BLaER1 (cell line): ENCODE results near the gene SYNGAP1.
"Not testable (repeated sequence)": the region's sequence is repeated elsewhere in the genome, so short reads cannot be mapped to it uniquely, and the experiment has no call there.

Source experiments
- H3K27ac ChIP-seq: shearing (Covaris generic); formaldehyde crosslinking; 2 replicates; pipeline ENCODE4 v1.8.1; 2022
- H3K27me3 ChIP-seq: shearing (Covaris generic); formaldehyde crosslinking; 2 replicates; pipeline ENCODE4 v1.8.1; 2022
- H3K36me3 ChIP-seq: shearing (Covaris generic); formaldehyde crosslinking; 2 replicates; pipeline ENCODE4 v1.8.1; 2022
- H3K4me1 ChIP-seq: shearing (Covaris generic); formaldehyde crosslinking; 2 replicates; pipeline ENCODE4 v1.8.1; 2022
- H3K4me2 ChIP-seq: shearing (Covaris generic); formaldehyde crosslinking; 2 replicates; pipeline ENCODE4 v1.8.1; 2022
- H3K4me3 ChIP-seq: shearing (Covaris generic); formaldehyde crosslinking; 2 replicates; pipeline ENCODE4 v1.8.1; 2022
- H3K9ac ChIP-seq: shearing (Covaris generic); formaldehyde crosslinking; 2 replicates; pipeline ENCODE4 v1.8.1; 2022
- H3K9me3 ChIP-seq: shearing (Covaris generic); formaldehyde crosslinking; 2 replicates; pipeline ENCODE4 v1.8.1; 2022
- H4K20me1 ChIP-seq: shearing (Covaris generic); formaldehyde crosslinking; 2 replicates; pipeline ENCODE4 v1.8.1; 2022
- Cebpa-rat ChIP-seq: shearing (Covaris generic); IDR thresholded peaks from 2 replicates; pipeline ENCODE4 v1.8.1; 2022

SYNGAP1 gene

GRCh38 chr6:33383427-33384185, 36.3 kb upstream of the SYNGAP1 start:
- Histone ChIP-seq H3K36me3 (no peaks in the 10 kb centered on the region), H3K9me3 (no peaks in the 10 kb centered on the region), H4K20me1 (no peaks in the 10 kb centered on the region), H3K27me3 (no peaks in the 10 kb centered on the region), H3K4me1 (no peaks in the 10 kb centered on the region), H3K4me2 (no peak overlapping the region), H3K9ac (no peak overlapping the region), H3K27ac (no peak overlapping the region), H3K4me3 (no peak overlapping the region)
- no peak for TF ChIP-seq Cebpa-rat

GRCh38 chr6:33384581-33385020, 35.3 kb upstream of the SYNGAP1 start:
- H3K27me3 ChIP-seq = no peaks in the 10 kb centered on the region

GRCh38 chr6:33390173-33390572, 29.7 kb upstream of the SYNGAP1 start:
- Histone ChIP-seq H3K9ac (no peak overlapping the region), H3K4me1 (peaks cover 33% of the 10 kb centered on the region), H4K20me1 (peaks cover 20% of the 10 kb centered on the region), H3K4me3 (no peak overlapping the region), H3K27ac (no peak overlapping the region), H3K27me3 (no peaks in the 10 kb centered on the region), H3K36me3 (peaks cover 13% of the 10 kb centered on the region; the same call in 1 of the 2 replicates), H3K9me3 (no peaks in the 10 kb centered on the region), H3K4me2 (no peak overlapping the region)
- no peak for TF ChIP-seq Cebpa-rat

More at GRCh38 chr6:33384581-33385020, 35.3 kb upstream of the SYNGAP1 start:
- Histone ChIP-seq H3K9me3 (no peaks in the 10 kb centered on the region), H3K9ac (no peak overlapping the region), H4K20me1 (no peaks in the 10 kb centered on the region), H3K4me3 (no peak overlapping the region), H3K36me3 (no peaks in the 10 kb centered on the region), H3K4me1 (no peaks in the 10 kb centered on the region), H3K4me2 (no peak overlapping the region), H3K27ac (no peak overlapping the region)
- no peak for TF ChIP-seq Cebpa-rat

GRCh38 chr6:33390767-33391277, 29.0 kb upstream of the SYNGAP1 start:
- Histone ChIP-seq H3K4me2 (peak overlapping the region; percentile 62), H3K36me3 (peaks cover 19% of the 10 kb centered on the region; the same call in 1 of the 2 replicates), H3K9ac (peak overlapping the region; percentile 36; the same call in 1 of the 2 replicates), H4K20me1 (peaks cover 27% of the 10 kb centered on the region), H3K4me3 (peak overlapping the region; percentile 88), H3K4me1 (peaks cover 39% of the 10 kb centered on the region), H3K27me3 (no peaks in the 10 kb centered on the region), H3K9me3 (no peaks in the 10 kb centered on the region), H3K27ac (peak overlapping the region; percentile 77)
- peak; percentile 23; the same call in 1 of the 2 replicates for TF ChIP-seq Cebpa-rat

- Histone ChIP-seq H3K4me1 (peaks cover 45% of the 10 kb centered on the region), H3K4me3 (peak within 1 kb of the TSS; percentile 88), H3K9me3 (no peaks in the 10 kb centered on the region), H3K4me2 (peak within 1 kb of the TSS; percentile 75), H3K27me3 (no peaks in the 10 kb centered on the region), H3K36me3 (peaks cover 25% of the 10 kb centered on the region; the same call in 1 of the 2 replicates), H3K27ac (peak within 1 kb of the TSS; percentile 88), H3K9ac (peak within 1 kb of the TSS; percentile 85), H4K20me1 (peaks cover 32% of the 10 kb centered on the region)
- no peak for TF ChIP-seq Cebpa-rat
Observed at GRCh38 chr6:33391278-33391921, 28.5 kb upstream of the SYNGAP1 start, which contains the start of gene KIFC1. KIFC1 (plus strand) TSS chr6:33391823; CDS start chr6:33391986, 163 bp downstream.

GRCh38 chr6:33391922-33392594, 27.8 kb upstream of the SYNGAP1 start:
- Histone ChIP-seq H3K4me1 (peaks cover 46% of the 10 kb centered on the region), H3K27me3 (no peaks in the 10 kb centered on the region), H3K27ac (peak overlapping the region; percentile 88), H3K36me3 (peaks cover 32% of the 10 kb centered on the region), H4K20me1 (peaks cover 38% of the 10 kb centered on the region), H3K9ac (peak overlapping the region; percentile 85), H3K4me3 (peak overlapping the region; percentile 88), H3K9me3 (no peaks in the 10 kb centered on the region), H3K4me2 (peak overlapping the region; percentile 75)
- TF ChIP-seq Cebpa-rat = no peak

- H3K27ac ChIP-seq = peak overlapping the region; percentile 88
- peaks cover 46% of the 10 kb centered on the region for H3K4me1 ChIP-seq
- peaks cover 43% of the 10 kb centered on the region for H4K20me1 ChIP-seq
- peaks cover 37% of the 10 kb centered on the region for H3K36me3 ChIP-seq
- H3K4me2 ChIP-seq = peak overlapping the region; percentile 75
- peak overlapping the region; percentile 85 for H3K9ac ChIP-seq
- H3K4me3 ChIP-seq = peak overlapping the region; percentile 88
- no peaks in the 10 kb centered on the region for H3K9me3 ChIP-seq
- no peak for TF ChIP-seq Cebpa-rat
- no peaks in the 10 kb centered on the region for H3K27me3 ChIP-seq
Observed at GRCh38 chr6:33392595-33392948, 27.3 kb upstream of the SYNGAP1 start.

GRCh38 chr6:33392979-33393378, 26.9 kb upstream of the SYNGAP1 start:
- H3K27ac ChIP-seq = peak overlapping the region; percentile 88; the same call in 1 of the 2 replicates
- peaks cover 46% of the 10 kb centered on the region for H3K4me1 ChIP-seq
- peak overlapping the region; percentile 88 for H3K4me3 ChIP-seq
- no peaks in the 10 kb centered on the region for H3K9me3 ChIP-seq
- H3K27me3 ChIP-seq = no peaks in the 10 kb centered on the region
- peaks cover 41% of the 10 kb centered on the region for H3K36me3 ChIP-seq
- H4K20me1 ChIP-seq = peaks cover 47% of the 10 kb centered on the region
- peak overlapping the region; percentile 85 for H3K9ac ChIP-seq
- peak overlapping the region; percentile 75 for H3K4me2 ChIP-seq
- TF ChIP-seq Cebpa-rat = no peak

GRCh38 chr6:33397541-33397940, 22.3 kb upstream of the SYNGAP1 start:
- Histone ChIP-seq H3K27ac (no peak overlapping the region), H4K20me1 (peaks cover 63% of the 10 kb centered on the region), H3K4me2 (no peak overlapping the region), H3K4me1 (peaks cover 38% of the 10 kb centered on the region), H3K4me3 (no peak overlapping the region), H3K9ac (no peak overlapping the region), H3K27me3 (no peaks in the 10 kb centered on the region), H3K9me3 (no peaks in the 10 kb centered on the region), H3K36me3 (peaks cover 87% of the 10 kb centered on the region)
- TF ChIP-seq Cebpa-rat = no peak

- not testable (repeated sequence) for H3K27me3 ChIP-seq, H3K27ac ChIP-seq, H3K4me3 ChIP-seq, H3K9ac ChIP-seq, H3K4me2 ChIP-seq, H3K9me3 ChIP-seq
- peaks cover 62% of the 10 kb centered on the region for H4K20me1 ChIP-seq
- peaks cover 29% of the 10 kb centered on the region for H3K4me1 ChIP-seq
- peaks cover 97% of the 10 kb centered on the region for H3K36me3 ChIP-seq
Observed at GRCh38 chr6:33398601-33399000, 21.3 kb upstream of the SYNGAP1 start.

GRCh38 chr6:33399881-33400280, 20.0 kb upstream of the SYNGAP1 start:
- not testable (repeated sequence) for H3K4me2 ChIP-seq, H3K27ac ChIP-seq, H3K9me3 ChIP-seq, H3K4me3 ChIP-seq, H3K27me3 ChIP-seq, H3K9ac ChIP-seq
- Histone ChIP-seq H3K36me3 (peaks cover 99% of the 10 kb centered on the region), H4K20me1 (peaks cover 62% of the 10 kb centered on the region), H3K4me1 (peaks cover 24% of the 10 kb centered on the region)
